HepG2 (cell line): ENCODE results near the gene POU4F3. TPM values are rescaled to one million over a fixed set of nuclear protein-coding genes. Genes with fewer than 3 reads are reported as not detected.

Experiments
- ATAC-seq: fragments of 200-7000 bp; cut with Tn5 transposase; 3 replicates; pipeline ENCODE4 v1.9.1; 2020; ENCODE audit warnings: mild to moderate bottlenecking, moderate library complexity
- BruUV-seq: library from RNA; stranded (reverse); fragments of 400-500 nt; replicated peaks from 2 replicates; lab custom pipeline; 2021; lab: Mats Ljungman, UMichigan
- CTCF ChIA-PET: fragments of 300-600 bp; formaldehyde crosslinking; extraction: SDS; loops from one replicate; lab custom pipeline; 2021; ENCODE audit warnings: low total read pairs, inconsistent platforms, low intra/inter-chr PET ratio; lab: Yijun Ruan, JAX
- POLR2A ChIA-PET: fragments of 350-600 bp; sonication (Branson Sonifier 250); formaldehyde crosslinking; loops from one replicate; lab custom pipeline; 2020; ENCODE audit warnings: antibody characterized with exemption, inconsistent platforms; lab: Yijun Ruan, JAX
- DNase-seq: peaks from one replicate; pipeline ENCODE4 v3.0.0-alpha.2; 2015; ENCODE audit warnings: low spot score
- FAIRE-seq: peaks from 3 replicates; lab custom pipeline; 2011; peaks lifted over from hg19 to GRCh38; lab: Jason Lieb, UNC
- H2AFZ ChIP-seq: one replicate; pipeline ENCODE4 v1.6.1; 2011; ENCODE audit warnings: low read length, inconsistent platforms
- H3K27ac ChIP-seq: fragments of 300-600 bp; 3 replicates; pipeline ENCODE4 v1.8.0; 2011; ENCODE audit warnings: mixed run types, mild to moderate bottlenecking, mixed read lengths, low read length, inconsistent platforms; ENCODE audit not compliant: insufficient read depth; ENCODE audit errors: extremely low read length
- H3K27me3 ChIP-seq, 2 experiments: fragments of 200-600 bp in 1 of 2; 2 replicates in 1 of 2; 3 replicates in 1 of 2; pipeline versions ENCODE4 v1.6.0 to v1.8.0; 2011; ENCODE audit warnings: low read length in 2 of 2, mild to moderate bottlenecking in 2 of 2, moderate library complexity in 2 of 2, inconsistent platforms in 1 of 2; ENCODE audit not compliant: insufficient read depth in 2 of 2, control insufficient read depth in 1 of 2
- H3K36me3 ChIP-seq, 2 experiments: fragments of 200-600 bp in 1 of 2; replicated peaks in 1 of 2; 2 replicates in 1 of 2; 3 replicates in 1 of 2; pipeline versions ENCODE4 v1.5.1 to v1.8.0; 2011; ENCODE audit warnings: low read length in 2 of 2, inconsistent platforms in 1 of 2; ENCODE audit not compliant: insufficient read depth in 2 of 2, control insufficient read depth in 1 of 2
- H3K4me1 ChIP-seq: 2 replicates; pipeline ENCODE4 v1.5.1; 2012; ENCODE audit warnings: low read length, inconsistent platforms; ENCODE audit not compliant: insufficient read depth
- H3K4me2 ChIP-seq: 2 replicates; pipeline ENCODE4 v1.6.0; 2011; ENCODE audit warnings: low read depth, low read length, inconsistent platforms
- H3K4me3 ChIP-seq, 3 experiments: fragments of 200-600 bp in 1 of 3; sonication (generic), shearing (Covaris generic) in 1 of 3; replicated peaks in 1 of 3; 2 replicates each; pipeline ENCODE4 v1.5.1; 2011 to 2016; ENCODE audit warnings: low read length in 3 of 3, inconsistent platforms in 2 of 3, low read depth in 2 of 3, mild to moderate bottlenecking in 2 of 3, control low read depth in 1 of 3, mixed read lengths in 1 of 3; ENCODE audit not compliant: insufficient read depth in 1 of 3
- H3K79me2 ChIP-seq: one replicate; pipeline ENCODE4 v1.6.1; 2011; ENCODE audit warnings: low read length, inconsistent platforms; ENCODE audit not compliant: insufficient read depth
- H3K9ac ChIP-seq: 2 replicates; pipeline ENCODE4 v1.6.0; 2011; ENCODE audit warnings: mild to moderate bottlenecking, low read depth, low read length, inconsistent platforms; ENCODE audit not compliant: insufficient read depth
- H3K9me3 ChIP-seq: 2 replicates; pipeline ENCODE4 v1.5.1; 2012; ENCODE audit warnings: mild to moderate bottlenecking, low read length
- H4K20me1 ChIP-seq: 2 replicates; pipeline ENCODE4 v1.6.0; 2011; ENCODE audit warnings: inconsistent platforms, mild to moderate bottlenecking, low read length, moderate library complexity; ENCODE audit not compliant: insufficient read depth
- IKZF5 ChIP-seq: IDR thresholded peaks from 2 replicates; pipeline ENCODE4 v1.6.1; 2018; ENCODE audit warnings: missing genetic modification reagents, mild to moderate bottlenecking, missing compliant biosample characterization
- RXRB ChIP-seq: IDR thresholded peaks from 2 replicates; pipeline ENCODE4 v1.6.1; 2016; ENCODE audit warnings: borderline replicate concordance, missing genetic modification reagents, missing compliant biosample characterization
- SSRP1 ChIP-seq: IDR thresholded peaks from 2 replicates; pipeline ENCODE4 v1.6.1; 2016; ENCODE audit warnings: control low read depth
- ZNF12 ChIP-seq: sonication (generic); formaldehyde crosslinking; IDR thresholded peaks from 2 replicates; pipeline ENCODE4 v1.5.0; 2020; ENCODE audit warnings: missing genetic modification reagents
- ZNF230 ChIP-seq: sonication (generic); formaldehyde crosslinking; IDR thresholded peaks from 2 replicates; pipeline ENCODE4 v1.4.0; 2020; ENCODE audit warnings: mild to moderate bottlenecking, missing genetic modification reagents
- ZNF672 ChIP-seq: sonication (generic); formaldehyde crosslinking; IDR thresholded peaks from 2 replicates; pipeline ENCODE4 v1.8.1; 2022; ENCODE audit warnings: missing genetic modification reagents
- WGBS: methylation state at CpG from one replicate; pipeline ENCODE4 v1.1.6; 2017; ENCODE audit warnings: low lambda C conversion rate; 5-methylcytosine and 5-hydroxymethylcytosine counted together
- in situ Hi-C: cut with HindIII; loops from 2 replicates; pipeline ENCODE4 v1.10.0; 2017; ENCODE audit warnings: low pct_unique_long_range_greater_than_20kb; ENCODE audit not compliant: extremely low pct_ligation_motif_present
- intact Hi-C: fragments of 100-400 bp; cut with micrococcal nuclease; formaldehyde crosslinking; loops from one replicate; pipeline ENCODE4 v1.10.0; 2022; ENCODE audit not compliant: unreplicated experiment
- polyA plus RNA-seq, 8 experiments: library from polyadenylated mRNA; depleted of rRNA in 3 of 8; stranded (reverse) in 7 of 8; unstranded in 1 of 8; fragments of >200 nt; fragmentation: Illumina TruSeq in 4 of 8; extraction: Trizol in 4 of 8; gene quantifications; 2 replicates each; pipeline versions ENCODE4 v1.2.1 to v1.2.3, GENCODE V29; 2011 to 2016; ENCODE audit warnings: low read depth in 4 of 8, missing spikeins in 1 of 8, mixed read lengths in 1 of 8; ENCODE audit not compliant: insufficient read depth in 1 of 8
- total RNA-seq, 5 experiments: library from RNA; depleted of rRNA; stranded (reverse); fragments of >200 nt; fragmentation: Illumina TruSeq; extraction: Trizol; gene quantifications; 2 replicates each; pipeline ENCODE4 v1.2.3, GENCODE V29; 2016; ENCODE audit warnings: low read depth in 1 of 5

POU4F3 gene
- total and polyA plus RNA-seq, 2 of the 13 experiments (the other 11 are each of a cell fraction or from before 2014, with no cell fraction given), result not detected

GRCh38 chr5:146380714-146381113 is 42.1 kb downstream of the POU4F3 start:
- peaks cover 0 to 9% of the 10 kb centered on the region in 2 experiments; a peak in 1 of 5 replicates for H3K27me3 ChIP-seq
- WGBS, result 48% methylated on average over 2 of the region's 2 CpGs

GRCh38 chr5:146388386-146388785 is 49.7 kb downstream of the POU4F3 start:
- H3K4me3 ChIP-seq, result no peak overlapping the region
- CTCF ChIA-PET, result no interaction called here
- no peak for ATAC-seq
- BruUV-seq, result no TSS peak
- FAIRE-seq, result no peak
- H3K4me1 ChIP-seq, result no peaks in the 10 kb centered on the region
- H2AFZ ChIP-seq, result no peak overlapping the region
- no peak overlapping the region for H3K9ac ChIP-seq
- POLR2A ChIA-PET, result no interaction called here
- intact Hi-C loops, result no loop called here
- H3K36me3 ChIP-seq, result no peaks in the 10 kb centered on the region
- H3K79me2 ChIP-seq, result no peaks in the 10 kb centered on the region
- H4K20me1 ChIP-seq, result no peaks in the 10 kb centered on the region
- H3K4me2 ChIP-seq, result no peak overlapping the region
- TF ChIP-seq RXRB (CRISPR knock-in tag), result no peak
- no peak for TF ChIP-seq ZNF672 (CRISPR knock-in tag)
- no peak for TF ChIP-seq SSRP1 (CRISPR knock-in tag)
- TF ChIP-seq ZNF230 (CRISPR knock-in tag), result no peak
- DNase-seq, result no peak
- in situ Hi-C loops, result no loop called here
- H3K27ac ChIP-seq, result no peak overlapping the region
- 1% methylated on average over 2 of the region's 2 CpGs for WGBS
- H3K9me3 ChIP-seq, result no peaks in the 10 kb centered on the region
- H3K27me3 ChIP-seq, result peaks cover 1 to 3% of the 10 kb centered on the region in 2 experiments; a peak in 2 of 5 replicates

More at GRCh38 chr5:146380714-146381113, 42.1 kb downstream of the POU4F3 start:
- Histone ChIP-seq H3K4me2 (no peak overlapping the region), H4K20me1 (no peaks in the 10 kb centered on the region), H3K79me2 (no peaks in the 10 kb centered on the region), H3K9ac (no peak overlapping the region), H2AFZ (no peak overlapping the region), H3K9me3 (no peaks in the 10 kb centered on the region), H3K36me3 (no peaks in the 10 kb centered on the region), H3K27ac (no peak overlapping the region), H3K4me1 (no peaks in the 10 kb centered on the region), H3K4me3 (no peak overlapping the region)
- ATAC-seq (no peak), FAIRE-seq (no peak), DNase-seq (no peak)
- ChIA-PET POLR2A (no interaction called here), CTCF (no interaction called here)
- intact Hi-C loops (no loop called here), in situ Hi-C loops (no loop called here)
- no TSS peak for BruUV-seq
- TF ChIP-seq ZNF12 (CRISPR knock-in tag) (peak; percentile 80), IKZF5 (no peak)
